Measurements from ENCODE around the gene LRIG1. TPM values are rescaled to one million over a fixed set of nuclear protein-coding genes. Genes with fewer than 3 reads are reported as not detected.

The LRIG1 gene
- total and polyA plus RNA-seq, 10 of the 15 experiments (the other 5 are each of a cell fraction or from before 2014, with no cell fraction given), result 0.84 to 16.4 (median 8.1) TPM

DNA sequence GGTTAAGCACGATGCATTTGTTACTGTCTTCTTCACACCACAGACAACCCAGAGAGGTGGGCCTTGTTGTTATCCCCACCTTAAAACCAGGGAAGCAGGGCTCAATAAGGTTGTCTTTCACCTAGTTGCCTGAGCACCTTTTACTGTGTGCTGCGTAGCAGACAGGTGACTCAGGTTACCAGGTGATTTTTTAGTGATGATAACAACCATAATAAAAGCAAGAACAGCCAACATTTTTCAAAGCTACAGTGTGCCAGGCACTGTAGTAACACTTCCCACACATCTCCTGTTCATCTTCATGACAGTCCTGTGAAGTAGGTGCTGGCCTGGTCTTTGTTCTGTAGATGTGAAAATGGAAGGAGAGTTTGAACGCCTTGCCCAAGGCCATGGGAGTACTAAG lies 147.8 kb downstream of the LRIG1 start:
- TF ChIP-seq, protein P1, sequence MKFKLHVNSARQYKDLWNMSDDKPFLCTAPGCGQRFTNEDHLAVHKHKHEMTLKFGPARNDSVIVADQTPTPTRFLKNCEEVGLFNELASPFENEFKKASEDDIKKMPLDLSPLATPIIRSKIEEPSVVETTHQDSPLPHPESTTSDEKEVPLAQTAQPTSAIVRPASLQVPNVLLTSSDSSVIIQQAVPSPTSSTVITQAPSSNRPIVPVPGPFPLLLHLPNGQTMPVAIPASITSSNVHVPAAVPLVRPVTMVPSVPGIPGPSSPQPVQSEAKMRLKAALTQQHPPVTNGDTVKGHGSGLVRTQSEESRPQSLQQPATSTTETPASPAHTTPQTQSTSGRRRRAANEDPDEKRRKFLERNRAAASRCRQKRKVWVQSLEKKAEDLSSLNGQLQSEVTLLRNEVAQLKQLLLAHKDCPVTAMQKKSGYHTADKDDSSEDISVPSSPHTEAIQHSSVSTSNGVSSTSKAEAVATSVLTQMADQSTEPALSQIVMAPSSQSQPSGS (IDR thresholded peaks at IDR 0.05; ENCODE audit: low read length), result no peak
- TF ChIP-seq, protein P2, sequence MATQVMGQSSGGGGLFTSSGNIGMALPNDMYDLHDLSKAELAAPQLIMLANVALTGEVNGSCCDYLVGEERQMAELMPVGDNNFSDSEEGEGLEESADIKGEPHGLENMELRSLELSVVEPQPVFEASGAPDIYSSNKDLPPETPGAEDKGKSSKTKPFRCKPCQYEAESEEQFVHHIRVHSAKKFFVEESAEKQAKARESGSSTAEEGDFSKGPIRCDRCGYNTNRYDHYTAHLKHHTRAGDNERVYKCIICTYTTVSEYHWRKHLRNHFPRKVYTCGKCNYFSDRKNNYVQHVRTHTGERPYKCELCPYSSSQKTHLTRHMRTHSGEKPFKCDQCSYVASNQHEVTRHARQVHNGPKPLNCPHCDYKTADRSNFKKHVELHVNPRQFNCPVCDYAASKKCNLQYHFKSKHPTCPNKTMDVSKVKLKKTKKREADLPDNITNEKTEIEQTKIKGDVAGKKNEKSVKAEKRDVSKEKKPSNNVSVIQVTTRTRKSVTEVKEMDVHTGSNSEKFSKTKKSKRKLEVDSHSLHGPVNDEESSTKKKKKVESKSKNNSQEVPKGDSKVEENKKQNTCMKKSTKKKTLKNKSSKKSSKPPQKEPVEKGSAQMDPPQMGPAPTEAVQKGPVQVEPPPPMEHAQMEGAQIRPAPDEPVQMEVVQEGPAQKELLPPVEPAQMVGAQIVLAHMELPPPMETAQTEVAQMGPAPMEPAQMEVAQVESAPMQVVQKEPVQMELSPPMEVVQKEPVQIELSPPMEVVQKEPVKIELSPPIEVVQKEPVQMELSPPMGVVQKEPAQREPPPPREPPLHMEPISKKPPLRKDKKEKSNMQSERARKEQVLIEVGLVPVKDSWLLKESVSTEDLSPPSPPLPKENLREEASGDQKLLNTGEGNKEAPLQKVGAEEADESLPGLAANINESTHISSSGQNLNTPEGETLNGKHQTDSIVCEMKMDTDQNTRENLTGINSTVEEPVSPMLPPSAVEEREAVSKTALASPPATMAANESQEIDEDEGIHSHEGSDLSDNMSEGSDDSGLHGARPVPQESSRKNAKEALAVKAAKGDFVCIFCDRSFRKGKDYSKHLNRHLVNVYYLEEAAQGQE (IDR thresholded peaks at IDR 0.05; ENCODE audit: low read depth, low read length), result no peak
- TF ChIP-seq, protein P3, sequence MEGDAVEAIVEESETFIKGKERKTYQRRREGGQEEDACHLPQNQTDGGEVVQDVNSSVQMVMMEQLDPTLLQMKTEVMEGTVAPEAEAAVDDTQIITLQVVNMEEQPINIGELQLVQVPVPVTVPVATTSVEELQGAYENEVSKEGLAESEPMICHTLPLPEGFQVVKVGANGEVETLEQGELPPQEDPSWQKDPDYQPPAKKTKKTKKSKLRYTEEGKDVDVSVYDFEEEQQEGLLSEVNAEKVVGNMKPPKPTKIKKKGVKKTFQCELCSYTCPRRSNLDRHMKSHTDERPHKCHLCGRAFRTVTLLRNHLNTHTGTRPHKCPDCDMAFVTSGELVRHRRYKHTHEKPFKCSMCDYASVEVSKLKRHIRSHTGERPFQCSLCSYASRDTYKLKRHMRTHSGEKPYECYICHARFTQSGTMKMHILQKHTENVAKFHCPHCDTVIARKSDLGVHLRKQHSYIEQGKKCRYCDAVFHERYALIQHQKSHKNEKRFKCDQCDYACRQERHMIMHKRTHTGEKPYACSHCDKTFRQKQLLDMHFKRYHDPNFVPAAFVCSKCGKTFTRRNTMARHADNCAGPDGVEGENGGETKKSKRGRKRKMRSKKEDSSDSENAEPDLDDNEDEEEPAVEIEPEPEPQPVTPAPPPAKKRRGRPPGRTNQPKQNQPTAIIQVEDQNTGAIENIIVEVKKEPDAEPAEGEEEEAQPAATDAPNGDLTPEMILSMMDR (IDR thresholded peaks at IDR 0.05 in 2 of 3, conservative IDR thresholded peaks at IDR 0.05 in 1 of 3; ENCODE audit: control insufficient read depth in 2 of 3, extremely low read depth in 1 of 3, insufficient read depth in 1 of 3, low read depth in 3 of 3, low read length in 3 of 3), result no peak
- TF ChIP-seq, protein P4, sequence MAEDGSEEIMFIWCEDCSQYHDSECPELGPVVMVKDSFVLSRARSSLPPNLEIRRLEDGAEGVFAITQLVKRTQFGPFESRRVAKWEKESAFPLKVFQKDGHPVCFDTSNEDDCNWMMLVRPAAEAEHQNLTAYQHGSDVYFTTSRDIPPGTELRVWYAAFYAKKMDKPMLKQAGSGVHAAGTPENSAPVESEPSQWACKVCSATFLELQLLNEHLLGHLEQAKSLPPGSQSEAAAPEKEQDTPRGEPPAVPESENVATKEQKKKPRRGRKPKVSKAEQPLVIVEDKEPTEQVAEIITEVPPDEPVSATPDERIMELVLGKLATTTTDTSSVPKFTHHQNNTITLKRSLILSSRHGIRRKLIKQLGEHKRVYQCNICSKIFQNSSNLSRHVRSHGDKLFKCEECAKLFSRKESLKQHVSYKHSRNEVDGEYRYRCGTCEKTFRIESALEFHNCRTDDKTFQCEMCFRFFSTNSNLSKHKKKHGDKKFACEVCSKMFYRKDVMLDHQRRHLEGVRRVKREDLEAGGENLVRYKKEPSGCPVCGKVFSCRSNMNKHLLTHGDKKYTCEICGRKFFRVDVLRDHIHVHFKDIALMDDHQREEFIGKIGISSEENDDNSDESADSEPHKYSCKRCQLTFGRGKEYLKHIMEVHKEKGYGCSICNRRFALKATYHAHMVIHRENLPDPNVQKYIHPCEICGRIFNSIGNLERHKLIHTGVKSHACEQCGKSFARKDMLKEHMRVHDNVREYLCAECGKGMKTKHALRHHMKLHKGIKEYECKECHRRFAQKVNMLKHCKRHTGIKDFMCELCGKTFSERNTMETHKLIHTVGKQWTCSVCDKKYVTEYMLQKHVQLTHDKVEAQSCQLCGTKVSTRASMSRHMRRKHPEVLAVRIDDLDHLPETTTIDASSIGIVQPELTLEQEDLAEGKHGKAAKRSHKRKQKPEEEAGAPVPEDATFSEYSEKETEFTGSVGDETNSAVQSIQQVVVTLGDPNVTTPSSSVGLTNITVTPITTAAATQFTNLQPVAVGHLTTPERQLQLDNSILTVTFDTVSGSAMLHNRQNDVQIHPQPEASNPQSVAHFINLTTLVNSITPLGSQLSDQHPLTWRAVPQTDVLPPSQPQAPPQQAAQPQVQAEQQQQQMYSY (CRISPR knock-in tag; IDR thresholded peaks at IDR 0.05), result no peak
- TF ChIP-seq, protein P5, sequence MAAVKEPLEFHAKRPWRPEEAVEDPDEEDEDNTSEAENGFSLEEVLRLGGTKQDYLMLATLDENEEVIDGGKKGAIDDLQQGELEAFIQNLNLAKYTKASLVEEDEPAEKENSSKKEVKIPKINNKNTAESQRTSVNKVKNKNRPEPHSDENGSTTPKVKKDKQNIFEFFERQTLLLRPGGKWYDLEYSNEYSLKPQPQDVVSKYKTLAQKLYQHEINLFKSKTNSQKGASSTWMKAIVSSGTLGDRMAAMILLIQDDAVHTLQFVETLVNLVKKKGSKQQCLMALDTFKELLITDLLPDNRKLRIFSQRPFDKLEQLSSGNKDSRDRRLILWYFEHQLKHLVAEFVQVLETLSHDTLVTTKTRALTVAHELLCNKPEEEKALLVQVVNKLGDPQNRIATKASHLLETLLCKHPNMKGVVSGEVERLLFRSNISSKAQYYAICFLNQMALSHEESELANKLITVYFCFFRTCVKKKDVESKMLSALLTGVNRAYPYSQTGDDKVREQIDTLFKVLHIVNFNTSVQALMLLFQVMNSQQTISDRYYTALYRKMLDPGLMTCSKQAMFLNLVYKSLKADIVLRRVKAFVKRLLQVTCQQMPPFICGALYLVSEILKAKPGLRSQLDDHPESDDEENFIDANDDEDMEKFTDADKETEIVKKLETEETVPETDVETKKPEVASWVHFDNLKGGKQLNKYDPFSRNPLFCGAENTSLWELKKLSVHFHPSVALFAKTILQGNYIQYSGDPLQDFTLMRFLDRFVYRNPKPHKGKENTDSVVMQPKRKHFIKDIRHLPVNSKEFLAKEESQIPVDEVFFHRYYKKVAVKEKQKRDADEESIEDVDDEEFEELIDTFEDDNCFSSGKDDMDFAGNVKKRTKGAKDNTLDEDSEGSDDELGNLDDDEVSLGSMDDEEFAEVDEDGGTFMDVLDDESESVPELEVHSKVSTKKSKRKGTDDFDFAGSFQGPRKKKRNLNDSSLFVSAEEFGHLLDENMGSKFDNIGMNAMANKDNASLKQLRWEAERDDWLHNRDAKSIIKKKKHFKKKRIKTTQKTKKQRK (IDR thresholded peaks at IDR 0.05; ENCODE audit: low read depth, low read length), result no peak
- BruUV-seq (replicated peaks), result no TSS peak
- in situ Hi-C loops (cut with MboI) (no loop called here), intact Hi-C loops (cut with micrococcal nuclease; ENCODE audit: unreplicated experiment) (no loop called here)
- ChIA-PET CTCF (interaction anchor here (1.0 to 3.4 kb wide), 2 partner anchors 21 to 25 kb away, joined by 4 to 18 read pairs; no protein-coding TSS in a partner anchor), SMC1A (ENCODE audit: uncharacterized antibody, unreplicated experiment) (interaction anchor here (2.5 to 2.9 kb wide), 2 partner anchors 8 to 25 kb away, joined by 10 to 16 read pairs; no protein-coding TSS in a partner anchor), POLR2A (no interaction called here), RAD21 (ENCODE audit: unreplicated experiment) (no interaction called here)
- no peak for ATAC-seq
- Histone ChIP-seq H3K9me3 (replicated peaks; ENCODE audit: control insufficient read depth, insufficient read depth, low read length) (no peaks in the 10 kb centered on the region), H3K9ac (ENCODE audit: control insufficient read depth, insufficient read depth, low read length) (no peak overlapping the region), H3K4me3 (no peak overlapping the region), H3K27me3 (replicated peaks in 1 of 2; ENCODE audit: control insufficient read depth in 2 of 2, insufficient read depth in 2 of 2, low read length in 1 of 2) (no peaks in the 10 kb centered on the region), H4K20me1 (ENCODE audit: control insufficient read depth, insufficient read depth) (no peaks in the 10 kb centered on the region), H3K4me1 (ENCODE audit: control insufficient read depth, insufficient read depth, low read length) (peaks cover 7% of the 10 kb centered on the region), H3K79me2 (ENCODE audit: control insufficient read depth, insufficient read depth, low read length) (no peaks in the 10 kb centered on the region), H3K36me3 (ENCODE audit: control insufficient read depth in 2 of 2, insufficient read depth in 2 of 2, low read length in 1 of 2) (no peaks in the 10 kb centered on the region), H3K4me2 (ENCODE audit: control insufficient read depth, insufficient read depth) (no peak overlapping the region), H3K27ac (ENCODE audit: control insufficient read depth, insufficient read depth) (no peak overlapping the region), H2AFZ (ENCODE audit: control insufficient read depth, low read depth, low read length) (no peak overlapping the region)
- WGBS (ENCODE audit: insufficient coverage, insufficient replicate concordance, low lambda C conversion rate, missing lambda C conversion rate), result 98% methylated on average over 3 of the region's 3 CpGs
- no peak for FAIRE-seq
- no peak for DNase-seq (ENCODE audit: low read depth, low spot score)
